ENCODE results near the gene ZNF512.

DNA sequence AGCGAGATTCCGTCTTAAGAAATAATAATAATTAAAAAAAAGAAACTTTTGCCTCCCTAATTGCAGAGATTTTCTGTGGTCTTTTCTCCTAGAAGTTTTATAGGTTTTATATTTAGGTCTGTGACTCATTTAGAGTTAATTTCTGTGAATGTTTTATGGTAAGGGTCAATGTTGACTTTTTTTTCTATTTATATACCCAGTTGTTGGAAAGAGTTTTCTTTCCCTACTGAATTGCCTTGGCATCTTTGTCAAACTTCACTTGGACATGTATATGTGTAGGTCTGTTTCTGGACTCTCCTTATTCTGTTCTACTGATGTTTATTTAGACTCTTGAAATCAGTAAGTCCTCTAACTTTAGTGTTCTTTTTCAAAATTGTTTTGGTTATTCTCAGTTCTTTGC, 5.5 kb downstream of the ZNF512 start:
- TF ChIP-seq, protein P1, sequence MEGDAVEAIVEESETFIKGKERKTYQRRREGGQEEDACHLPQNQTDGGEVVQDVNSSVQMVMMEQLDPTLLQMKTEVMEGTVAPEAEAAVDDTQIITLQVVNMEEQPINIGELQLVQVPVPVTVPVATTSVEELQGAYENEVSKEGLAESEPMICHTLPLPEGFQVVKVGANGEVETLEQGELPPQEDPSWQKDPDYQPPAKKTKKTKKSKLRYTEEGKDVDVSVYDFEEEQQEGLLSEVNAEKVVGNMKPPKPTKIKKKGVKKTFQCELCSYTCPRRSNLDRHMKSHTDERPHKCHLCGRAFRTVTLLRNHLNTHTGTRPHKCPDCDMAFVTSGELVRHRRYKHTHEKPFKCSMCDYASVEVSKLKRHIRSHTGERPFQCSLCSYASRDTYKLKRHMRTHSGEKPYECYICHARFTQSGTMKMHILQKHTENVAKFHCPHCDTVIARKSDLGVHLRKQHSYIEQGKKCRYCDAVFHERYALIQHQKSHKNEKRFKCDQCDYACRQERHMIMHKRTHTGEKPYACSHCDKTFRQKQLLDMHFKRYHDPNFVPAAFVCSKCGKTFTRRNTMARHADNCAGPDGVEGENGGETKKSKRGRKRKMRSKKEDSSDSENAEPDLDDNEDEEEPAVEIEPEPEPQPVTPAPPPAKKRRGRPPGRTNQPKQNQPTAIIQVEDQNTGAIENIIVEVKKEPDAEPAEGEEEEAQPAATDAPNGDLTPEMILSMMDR (optimal IDR thresholded peaks at IDR 0.05 in 1 of 3, IDR thresholded peaks at IDR 0.05 in 1 of 3, conservative IDR thresholded peaks at IDR 0.05 in 1 of 3; ENCODE audit: extremely low read depth in 1 of 3, insufficient read depth in 2 of 3, low read length in 3 of 3): no peak
- TF ChIP-seq EZH2 (IDR thresholded peaks at IDR 0.05; ENCODE audit: low read length): no peak

All from keratinocyte (primary cell).